ENCODE data around the gene SCYL1. TPM values are rescaled to one million over a fixed set of nuclear protein-coding genes. Genes with fewer than 3 reads are reported as not detected.

The SCYL1 gene
- total and polyA plus RNA-seq, 4 donors, result 33.7 to 62.0 (median 52.6) TPM

- H3K27ac ChIP-seq (ENCODE audit: low read depth in 1 of 2, low read length in 2 of 2), result peak overlapping the region; percentile 82 to 91
- no peaks in the 10 kb centered on the region for H3K9me3 ChIP-seq (ENCODE audit: control insufficient read depth in 4 of 4, low read length in 3 of 4)
- no peak for DNase-seq (ENCODE audit: low spot score)
- no peaks in the 10 kb centered on the region for H3K27me3 ChIP-seq (ENCODE audit: control insufficient read depth in 4 of 4, insufficient read depth in 4 of 4, low read length in 3 of 4)
- no peak overlapping the region for H3K9ac ChIP-seq (ENCODE audit: low read depth in 1 of 2, low read length in 2 of 2)
- peaks cover 0 to 5% (median 0%) of the 10 kb centered on the region in 4 donors for H3K36me3 ChIP-seq (ENCODE audit: control insufficient read depth in 4 of 4, insufficient read depth in 3 of 4, low read depth in 1 of 4, low read length in 3 of 4)
- no peak for TF ChIP-seq REST (IDR thresholded peaks at IDR 0.05)
- TF ChIP-seq GABPA (IDR thresholded peaks at IDR 0.05 in 1 of 2, conservative IDR thresholded peaks at IDR 0.05 in 1 of 2), result no peak
- TF ChIP-seq HNF4G (IDR thresholded peaks at IDR 0.05), result no peak
- no peak for TF ChIP-seq FOXA2 (IDR thresholded peaks at IDR 0.05)
- TF ChIP-seq RXRA (IDR thresholded peaks at IDR 0.05), result peak in 1 of 2 donors; percentile 71
- no peak for TF ChIP-seq FOXA1 (IDR thresholded peaks at IDR 0.05)
- no peak for TF ChIP-seq SP1 (IDR thresholded peaks at IDR 0.05)
- no peak for TF ChIP-seq RAD21 (IDR thresholded peaks at IDR 0.05)
- no peak overlapping the region for H3K4me3 ChIP-seq (ENCODE audit: low read depth in 1 of 3, low read length in 3 of 3)
- 75% methylated on average over 9 of the region's 9 CpGs for WGBS
- peaks cover 7 to 39% (median 17%) of the 10 kb centered on the region in 4 donors for H3K4me1 ChIP-seq (ENCODE audit: control insufficient read depth in 4 of 4, insufficient read depth in 4 of 4, low read length in 3 of 4)
These were observed 27.6 kb downstream of the SCYL1 start for GRCh38 chr11:65552388-65552951.

- no peak for TF ChIP-seq TAF1 (conservative IDR thresholded peaks at IDR 0.05)
- Histone ChIP-seq H3K9me3 (ENCODE audit: control insufficient read depth in 4 of 4, low read length in 3 of 4) (no peaks in the 10 kb centered on the region), H3K9ac (ENCODE audit: low read depth in 1 of 2, low read length in 2 of 2) (no peak overlapping the region), H3K4me1 (ENCODE audit: control insufficient read depth in 4 of 4, insufficient read depth in 4 of 4, low read length in 3 of 4) (peaks cover 9 to 39% (median 18%) of the 10 kb centered on the region in 4 donors), H3K4me3 (ENCODE audit: low read depth in 1 of 3, low read length in 3 of 3) (no peak overlapping the region), H3K27ac (ENCODE audit: low read depth in 1 of 2, low read length in 2 of 2) (no peak overlapping the region), H3K36me3 (ENCODE audit: control insufficient read depth in 4 of 4, insufficient read depth in 3 of 4, low read depth in 1 of 4, low read length in 3 of 4) (peaks cover 0 to 4% (median 0%) of the 10 kb centered on the region in 4 donors), H3K27me3 (ENCODE audit: control insufficient read depth in 4 of 4, insufficient read depth in 4 of 4, low read length in 3 of 4) (no peaks in the 10 kb centered on the region)
- peak; percentile 64 for DNase-seq (ENCODE audit: low spot score)
- WGBS, result 73% methylated on average over 37 of the region's 37 CpGs
These were observed 28.6 kb downstream of the SCYL1 start for GRCh38 chr11:65553301-65554001.

- WGBS, result 90% methylated on average over 27 of the region's 27 CpGs
- H3K4me1 ChIP-seq (ENCODE audit: control insufficient read depth in 4 of 4, insufficient read depth in 4 of 4, low read length in 3 of 4), result peaks cover 9 to 45% (median 24%) of the 10 kb centered on the region in 4 donors
- no peaks in the 10 kb centered on the region for H3K27me3 ChIP-seq (ENCODE audit: control insufficient read depth in 4 of 4, insufficient read depth in 4 of 4, low read length in 3 of 4)
- no peak for DNase-seq (ENCODE audit: low spot score)
- no peak overlapping the region for H3K27ac ChIP-seq (ENCODE audit: low read depth in 1 of 2, low read length in 2 of 2)
- no peak overlapping the region for H3K9ac ChIP-seq (ENCODE audit: low read depth in 1 of 2, low read length in 2 of 2)
- TF ChIP-seq HNF4A (conservative IDR thresholded peaks at IDR 0.05) (no peak), TAF1 (conservative IDR thresholded peaks at IDR 0.05) (no peak), GABPA (IDR thresholded peaks at IDR 0.05 in 1 of 2, conservative IDR thresholded peaks at IDR 0.05 in 1 of 2) (no peak), NR2F2 (IDR thresholded peaks at IDR 0.05) (no peak), CTCF (IDR thresholded peaks at IDR 0.05; ENCODE audit: low read depth, low read length, missing input control) (no peak), HNF4G (IDR thresholded peaks at IDR 0.05) (no peak), FOXA2 (IDR thresholded peaks at IDR 0.05) (no peak)
- no peak overlapping the region for H3K4me3 ChIP-seq (ENCODE audit: low read depth in 1 of 3, low read length in 3 of 3)
- H3K36me3 ChIP-seq (ENCODE audit: control insufficient read depth in 4 of 4, insufficient read depth in 3 of 4, low read depth in 1 of 4, low read length in 3 of 4), result peaks cover 0 to 4% (median 0%) of the 10 kb centered on the region in 4 donors
- no peaks in the 10 kb centered on the region for H3K9me3 ChIP-seq (ENCODE audit: control insufficient read depth in 4 of 4, low read length in 3 of 4)
These were observed 29.4 kb downstream of the SCYL1 start for GRCh38 chr11:65554057-65554818.
